ENCODE measurements around the gene ANKS3. TPM values are rescaled to one million over a fixed set of nuclear protein-coding genes. Genes with fewer than 3 reads are reported as not detected.

Gene ANKS3
- total RNA-seq, 3 donors from 2014 or later = 18.2 to 32.3 (median 21.3) TPM

DNA sequence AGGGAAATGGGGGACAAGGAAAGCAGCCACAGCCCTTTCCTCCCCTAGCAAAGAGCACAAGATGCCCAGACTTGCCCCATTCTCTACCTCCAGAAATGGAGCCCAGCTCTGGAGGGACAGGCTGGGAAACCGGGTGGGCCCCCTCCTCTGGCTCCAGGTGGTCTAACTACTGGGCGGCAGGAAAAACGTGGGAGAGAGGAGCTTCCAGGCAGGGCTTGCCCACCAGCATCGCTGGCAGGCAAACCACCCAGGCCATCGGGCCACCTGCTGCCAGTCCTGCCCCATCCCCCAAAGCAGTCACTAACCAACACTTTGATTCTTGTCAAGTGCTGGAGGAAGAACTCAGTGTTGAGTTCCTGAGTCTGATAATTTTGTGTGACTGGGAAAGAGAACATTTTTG lies 15.6 kb downstream of the ANKS3 start:
- peak in 1 of 3 donors; percentile 3 for DNase-seq
- no peaks in the 10 kb centered on the region for H3K4me1 ChIP-seq (ENCODE audit: low read depth)
- intact Hi-C loops (cut with DNase I, micrococcal nuclease) = no loop called here
- no peak overlapping the region for H3K4me3 ChIP-seq
- no peaks in the 10 kb centered on the region for H3K9me3 ChIP-seq
- TF ChIP-seq, protein P1, sequence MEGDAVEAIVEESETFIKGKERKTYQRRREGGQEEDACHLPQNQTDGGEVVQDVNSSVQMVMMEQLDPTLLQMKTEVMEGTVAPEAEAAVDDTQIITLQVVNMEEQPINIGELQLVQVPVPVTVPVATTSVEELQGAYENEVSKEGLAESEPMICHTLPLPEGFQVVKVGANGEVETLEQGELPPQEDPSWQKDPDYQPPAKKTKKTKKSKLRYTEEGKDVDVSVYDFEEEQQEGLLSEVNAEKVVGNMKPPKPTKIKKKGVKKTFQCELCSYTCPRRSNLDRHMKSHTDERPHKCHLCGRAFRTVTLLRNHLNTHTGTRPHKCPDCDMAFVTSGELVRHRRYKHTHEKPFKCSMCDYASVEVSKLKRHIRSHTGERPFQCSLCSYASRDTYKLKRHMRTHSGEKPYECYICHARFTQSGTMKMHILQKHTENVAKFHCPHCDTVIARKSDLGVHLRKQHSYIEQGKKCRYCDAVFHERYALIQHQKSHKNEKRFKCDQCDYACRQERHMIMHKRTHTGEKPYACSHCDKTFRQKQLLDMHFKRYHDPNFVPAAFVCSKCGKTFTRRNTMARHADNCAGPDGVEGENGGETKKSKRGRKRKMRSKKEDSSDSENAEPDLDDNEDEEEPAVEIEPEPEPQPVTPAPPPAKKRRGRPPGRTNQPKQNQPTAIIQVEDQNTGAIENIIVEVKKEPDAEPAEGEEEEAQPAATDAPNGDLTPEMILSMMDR (IDR thresholded peaks at IDR 0.05) = no peak
- ATAC-seq = no peak
- H3K36me3 ChIP-seq (ENCODE audit: low read depth) = no peaks in the 10 kb centered on the region

DNA sequence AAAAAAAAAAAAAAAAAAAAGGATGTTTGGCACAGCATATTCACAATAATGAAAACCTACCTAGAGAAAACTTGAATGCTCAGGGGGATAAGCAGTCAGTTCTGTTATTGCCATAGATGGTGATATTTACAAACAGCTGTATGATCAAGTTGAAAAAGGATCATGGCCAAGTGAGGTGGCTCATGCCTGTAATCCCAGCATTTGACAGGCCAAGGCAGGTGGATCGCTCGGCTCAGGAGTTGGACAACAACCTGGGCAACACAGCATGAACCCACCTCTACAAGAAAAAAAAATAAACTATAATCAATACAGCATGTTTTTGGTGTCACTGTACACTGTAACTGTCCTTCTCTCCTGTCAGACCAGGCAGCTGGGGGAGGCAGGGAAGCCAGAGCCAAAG lies 19.1 kb downstream of the ANKS3 start:
- Histone ChIP-seq H3K4me1 (ENCODE audit: low read depth) (no peaks in the 10 kb centered on the region), H3K9me3 (no peaks in the 10 kb centered on the region), H3K4me3 (no peak overlapping the region), H3K36me3 (ENCODE audit: low read depth) (no peaks in the 10 kb centered on the region)
- ATAC-seq (no peak), DNase-seq (no peak)
- intact Hi-C loops (cut with DNase I, micrococcal nuclease) = no loop called here
- TF ChIP-seq, protein P1 (IDR thresholded peaks at IDR 0.05) = no peak

DNA sequence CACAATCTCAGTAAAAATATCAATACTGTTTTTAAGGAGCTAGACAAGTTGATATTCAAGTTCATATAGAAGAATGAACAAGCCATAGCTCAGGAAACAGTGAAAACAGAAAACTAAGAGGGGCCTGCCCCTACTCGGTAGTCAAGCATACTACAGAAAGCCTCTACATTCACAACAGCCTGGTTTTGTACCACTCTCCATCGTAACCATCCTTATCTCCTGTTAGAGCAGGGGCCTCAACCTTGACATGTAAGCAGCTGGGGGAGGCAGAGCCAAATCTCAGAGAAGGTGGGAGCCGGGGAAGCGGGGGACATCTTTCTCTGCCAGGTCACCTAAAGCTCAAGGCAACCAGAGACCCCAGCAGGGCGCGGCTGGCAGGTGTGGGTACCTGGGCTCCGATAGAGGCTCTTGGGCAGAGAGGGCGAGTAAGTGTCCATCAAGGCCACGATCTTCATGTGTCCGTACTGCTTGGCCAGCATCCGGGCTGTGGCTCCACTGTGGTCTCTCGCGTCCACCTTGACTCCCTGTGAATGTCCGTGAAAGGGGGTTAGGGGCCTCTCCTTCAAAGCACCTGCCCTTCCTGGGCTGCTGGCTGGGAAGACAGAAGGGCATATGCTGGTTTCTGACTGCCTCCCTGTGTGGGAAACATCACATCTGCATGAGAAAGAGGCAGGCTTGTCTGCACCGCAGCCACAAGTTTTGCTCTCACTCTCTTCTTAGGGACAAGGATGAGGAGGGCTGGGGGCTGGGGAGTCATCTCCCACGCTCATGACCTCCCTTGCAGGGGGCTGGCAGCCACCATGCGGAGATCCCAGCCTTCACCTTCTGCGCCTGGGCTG lies 20.2 kb downstream of the ANKS3 start:
- no peak overlapping the region for H3K4me3 ChIP-seq
- no peaks in the 10 kb centered on the region for H3K9me3 ChIP-seq
- no peaks in the 10 kb centered on the region for H3K4me1 ChIP-seq (ENCODE audit: low read depth)
- DNase-seq (peak in 1 of 3 donors; percentile 37), ATAC-seq (no peak)
- TF ChIP-seq, protein P1 (IDR thresholded peaks at IDR 0.05) = no peak
- H3K36me3 ChIP-seq (ENCODE audit: low read depth) = no peaks in the 10 kb centered on the region
- intact Hi-C loops (cut with DNase I, micrococcal nuclease) = no loop called here

DNA sequence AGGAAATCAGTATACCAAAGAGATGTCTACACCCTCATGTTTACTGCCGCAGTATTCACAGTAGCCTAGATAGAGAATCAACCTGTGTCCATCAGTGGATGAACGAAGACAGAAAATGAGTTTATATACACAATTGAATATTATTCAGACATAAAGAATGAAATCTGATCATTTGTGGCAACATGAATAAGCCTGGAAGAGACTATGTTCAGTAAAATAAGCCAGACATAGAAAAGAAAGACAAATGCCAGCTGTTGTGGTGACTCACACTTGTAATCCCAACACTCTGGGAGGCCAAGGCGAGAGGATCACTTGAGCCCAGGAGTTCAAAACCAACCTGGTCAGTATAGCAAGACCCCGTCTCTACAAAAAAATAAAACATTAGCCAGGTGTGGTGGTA lies 24.6 kb downstream of the ANKS3 start:
- ATAC-seq = no peak
- Histone ChIP-seq H3K36me3 (ENCODE audit: low read depth) (no peaks in the 10 kb centered on the region), H3K4me1 (ENCODE audit: low read depth) (no peaks in the 10 kb centered on the region), H3K4me3 (no peak overlapping the region), H3K9me3 (no peaks in the 10 kb centered on the region)
- no peak for DNase-seq
- TF ChIP-seq, protein P1 (IDR thresholded peaks at IDR 0.05) = no peak
- intact Hi-C loops (cut with DNase I, micrococcal nuclease) = no loop called here

DNA sequence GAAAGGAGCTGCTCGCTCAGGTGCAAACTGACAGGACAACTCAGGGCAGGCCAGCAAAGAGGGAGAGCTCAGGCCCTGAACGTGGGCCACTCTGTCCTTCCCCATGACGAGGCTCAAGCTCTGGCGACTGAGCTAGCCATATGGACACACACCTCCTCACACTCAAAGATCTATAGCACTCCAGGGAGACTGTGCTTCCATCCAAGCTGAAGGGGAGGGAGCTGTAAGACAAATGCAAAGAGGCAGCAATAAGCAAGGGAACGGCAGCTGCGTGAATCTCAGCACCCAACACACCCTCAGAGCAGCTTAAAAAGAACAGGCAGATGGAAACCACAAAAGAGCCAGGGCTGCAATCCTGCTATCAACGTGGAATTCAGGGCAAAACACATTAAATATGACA lies 27.2 kb downstream of the ANKS3 start:
- intact Hi-C loops (cut with DNase I, micrococcal nuclease) = no loop called here
- Histone ChIP-seq H3K9me3 (no peaks in the 10 kb centered on the region), H3K4me3 (no peak overlapping the region), H3K4me1 (ENCODE audit: low read depth) (peaks cover 9% of the 10 kb centered on the region), H3K36me3 (ENCODE audit: low read depth) (no peaks in the 10 kb centered on the region)
- TF ChIP-seq, protein P1 (IDR thresholded peaks at IDR 0.05) = no peak
- no peak for DNase-seq
- ATAC-seq = no peak
